SK-N-MC (cell line): ENCODE data around the gene GPR108.
A peak's percentile ranks its signal among the peaks of the same experiment; 100 is the strongest.
"Not testable (repeated sequence)": the region's sequence is repeated elsewhere in the genome, so short reads cannot be mapped to it uniquely, and the experiment has no call there.

Source experiments
- DNase-seq: peaks from one replicate; pipeline ENCODE4 v3.0.0-alpha.2; 2011; ENCODE audit warnings: low read depth, low spot score
- H3K27ac ChIP-seq: fragments of 200-600 bp; sonication (generic); 2 replicates; pipeline ENCODE4 v1.5.1; 2016; ENCODE audit warnings: mixed run types
- H3K36me3 ChIP-seq: fragments of 200-600 bp; sonication (generic); 2 replicates; pipeline ENCODE4 v1.6.1; 2017; ENCODE audit warnings: antibody characterized with exemption, low read length, mixed read lengths; ENCODE audit not compliant: insufficient read depth
- H3K4me3 ChIP-seq: fragments of 200-600 bp; sonication (generic); 2 replicates; pipeline ENCODE4 v1.5.1; 2016
- H3K9ac ChIP-seq: fragments of 200-600 bp; sonication (generic); 2 replicates; pipeline ENCODE4 v1.8.0; 2017; ENCODE audit warnings: mixed run types, mixed read lengths; ENCODE audit not compliant: insufficient read length
- H3K9me3 ChIP-seq: fragments of 200-600 bp; sonication (generic); 2 replicates; pipeline ENCODE4 v1.6.1; 2017; ENCODE audit warnings: low read depth, mild to moderate bottlenecking, antibody characterized with exemption, low read length, moderate library complexity, mixed read lengths
- EZH2 ChIP-seq: fragments of 200-600 bp; sonication (generic); IDR thresholded peaks from one replicate; pipeline ENCODE4 v1.6.1; 2017; ENCODE audit warnings: antibody characterized with exemption
- FOXP2 ChIP-seq: optimal IDR thresholded peaks from 2 replicates; pipeline ENCODE3; 2011; ENCODE audit warnings: mild to moderate bottlenecking, moderate library complexity; ENCODE audit not compliant: insufficient read depth; ENCODE audit errors: extremely low read length, control extremely low read depth
- POLR2AphosphoS5 ChIP-seq: IDR thresholded peaks from 2 replicates; pipeline ENCODE4 v1.6.1; 2012; ENCODE audit warnings: mild to moderate bottlenecking, low read depth, low read length, borderline replicate concordance

The GPR108 gene

GRCh38 chr19:6737284-6737872 lies at the start of gene GPR108:
GPR108 (minus strand) TSS chr19:6737580; CDS start chr19:6737576, 4 bp downstream.
- no peaks in the 10 kb centered on the region for H3K9me3 ChIP-seq
- peak; percentile 100 for DNase-seq
- no peaks in the 10 kb centered on the region for H3K36me3 ChIP-seq

GRCh38 chr19:6779206-6779605 lies 41.8 kb upstream of the GPR108 start:
- Histone ChIP-seq H3K27ac (no peak overlapping the region), H3K9me3 (no peaks in the 10 kb centered on the region), H3K36me3 (no peaks in the 10 kb centered on the region), H3K9ac (no peak overlapping the region), H3K4me3 (no peak overlapping the region)
- DNase-seq: no peak
- TF ChIP-seq FOXP2 (no peak), EZH2 (no peak), POLR2AphosphoS5 (no peak)

More at GRCh38 chr19:6737284-6737872, at the start of gene GPR108:
- peak within 1 kb of the TSS; percentile 90 for H3K9ac ChIP-seq
- H3K4me3 ChIP-seq: peak within 1 kb of the TSS; percentile 85
- peak within 1 kb of the TSS; percentile 92 for H3K27ac ChIP-seq
- no peak for TF ChIP-seq FOXP2
- TF ChIP-seq POLR2AphosphoS5: peak; percentile 62; the same call in 1 of the 2 replicates
- no peak for TF ChIP-seq EZH2

GRCh38 chr19:6778386-6778785 lies 41.0 kb upstream of the GPR108 start:
- no peak overlapping the region for H3K9ac ChIP-seq

GRCh38 chr19:6777434-6777833 lies 40.1 kb upstream of the GPR108 start:
- TF ChIP-seq EZH2: no peak
- TF ChIP-seq FOXP2: no peak
- TF ChIP-seq POLR2AphosphoS5: no peak
- no peak overlapping the region for H3K27ac ChIP-seq
- no peaks in the 10 kb centered on the region for H3K9me3 ChIP-seq
- no peak overlapping the region for H3K9ac ChIP-seq
- no peak overlapping the region for H3K4me3 ChIP-seq
- H3K36me3 ChIP-seq: no peaks in the 10 kb centered on the region
- no peak for DNase-seq

More at GRCh38 chr19:6778386-6778785, 41.0 kb upstream of the GPR108 start:
- Histone ChIP-seq H3K4me3 (no peak overlapping the region), H3K27ac (no peak overlapping the region), H3K36me3 (no peaks in the 10 kb centered on the region), H3K9me3 (no peaks in the 10 kb centered on the region)
- DNase-seq: no peak
- TF ChIP-seq POLR2AphosphoS5 (no peak), EZH2 (no peak), FOXP2 (no peak)

- Histone ChIP-seq H3K4me3 (no peak overlapping the region), H3K27ac (no peak overlapping the region), H3K36me3 (no peaks in the 10 kb centered on the region), H3K9ac (no peak overlapping the region), H3K9me3 (no peaks in the 10 kb centered on the region)
- TF ChIP-seq EZH2 (no peak), POLR2AphosphoS5 (no peak)
- no peak for DNase-seq
Measured at GRCh38 chr19:6776999-6777398, 39.6 kb upstream of the GPR108 start.

- H3K36me3 ChIP-seq, H3K9me3 ChIP-seq, H3K4me3 ChIP-seq, DNase-seq, H3K27ac ChIP-seq, H3K9ac ChIP-seq: not testable (repeated sequence)
Measured at GRCh38 chr19:6776045-6776444, 38.7 kb upstream of the GPR108 start.

GRCh38 chr19:6774821-6775707 lies 37.7 kb upstream of the GPR108 start:
- H3K27ac ChIP-seq: no peak overlapping the region
- TF ChIP-seq POLR2AphosphoS5 (no peak), EZH2 (no peak), FOXP2 (no peak)
- no peak overlapping the region for H3K9ac ChIP-seq
- DNase-seq: no peak
- no peak overlapping the region for H3K4me3 ChIP-seq
- H3K36me3 ChIP-seq: no peaks in the 10 kb centered on the region
- H3K9me3 ChIP-seq: no peaks in the 10 kb centered on the region

GRCh38 chr19:6773323-6773931 lies 36.0 kb upstream of the GPR108 start:
- no peaks in the 10 kb centered on the region for H3K9me3 ChIP-seq
- peak overlapping the region; percentile 89 for H3K27ac ChIP-seq
- H3K4me3 ChIP-seq: peak overlapping the region; percentile 71
- H3K36me3 ChIP-seq: no peaks in the 10 kb centered on the region
- peak; percentile 53 for DNase-seq
- TF ChIP-seq EZH2 (no peak), POLR2AphosphoS5 (peak; percentile 26; the same call in 1 of the 2 replicates), FOXP2 (no peak)
- H3K9ac ChIP-seq: no peak overlapping the region

GRCh38 chr19:6772866-6773322 lies 35.5 kb upstream of the GPR108 start:
- Histone ChIP-seq H3K9ac (no peak overlapping the region), H3K27ac (peak overlapping the region; percentile 89), H3K4me3 (peak overlapping the region; percentile 71), H3K36me3 (no peaks in the 10 kb centered on the region), H3K9me3 (no peaks in the 10 kb centered on the region)
- no peak for DNase-seq
- TF ChIP-seq EZH2: no peak
- no peak for TF ChIP-seq POLR2AphosphoS5
- no peak for TF ChIP-seq FOXP2
